Measurements from ENCODE around the gene TOE1.
"Not testable (repeated sequence)": the region's sequence is repeated elsewhere in the genome, so short reads cannot be mapped to it uniquely, and the experiment has no call there.

Gene TOE1

GRCh38 chr1:45339789-45340558, at the start of gene TOE1, which contains the start of gene MUTYH:
TOE1 (plus strand) TSS chr1:45340170; CDS start chr1:45340253, 83 bp downstream.
MUTYH (minus strand) TSS chr1:45340440; CDS start chr1:45334505, 5,935 bp downstream.
- peak; percentile 47 to 91 (median 83) for DNase-seq

- DNase-seq = not testable (repeated sequence)
These were observed 49.0 kb upstream of the TOE1 start for GRCh38 chr1:45291002-45291401.

GRCh38 chr1:45291716-45292115, 48.3 kb upstream of the TOE1 start:
- no peak for DNase-seq

GRCh38 chr1:45297666-45298356, 42.2 kb upstream of the TOE1 start:
- peak in 17 of 56 donors; percentile 3 to 48 (median 11) for DNase-seq

- no peak for DNase-seq
These were observed 40.7 kb upstream of the TOE1 start for GRCh38 chr1:45299296-45299695.

GRCh38 chr1:45299981-45300668, 39.8 kb upstream of the TOE1 start:
- DNase-seq = peak in 35 of 56 donors; percentile 5 to 61 (median 21)

- no peak for DNase-seq
These were observed 39.3 kb upstream of the TOE1 start for GRCh38 chr1:45300669-45300997.

GRCh38 chr1:45302505-45303150, 37.3 kb upstream of the TOE1 start:
- no peak for DNase-seq

- DNase-seq = peak; percentile 58 to 100 (median 97)
These were observed 36.3 kb upstream of the TOE1 start for GRCh38 chr1:45303520-45304310.

- DNase-seq = peak in 5 of 56 donors; percentile 7 to 44 (median 37)
These were observed 35.5 kb upstream of the TOE1 start for GRCh38 chr1:45304311-45305081.

- no peak for DNase-seq
These were observed 34.7 kb upstream of the TOE1 start for GRCh38 chr1:45305231-45305630.

GRCh38 chr1:45306319-45306718, 33.7 kb upstream of the TOE1 start:
- DNase-seq = no peak

GRCh38 chr1:45306905-45307304, 33.1 kb upstream of the TOE1 start:
- DNase-seq = no peak

GRCh38 chr1:45314266-45314665, 25.7 kb upstream of the TOE1 start:
- no peak for DNase-seq

GRCh38 chr1:45317166-45317565, 22.8 kb upstream of the TOE1 start:
- no peak for DNase-seq

GRCh38 chr1:45319761-45320160, 20.2 kb upstream of the TOE1 start:
- DNase-seq = no peak

- no peak for DNase-seq
These were observed 18.5 kb upstream of the TOE1 start for GRCh38 chr1:45321444-45321843.

- DNase-seq = no peak
These were observed 17.4 kb upstream of the TOE1 start for GRCh38 chr1:45322486-45323040.

- peak in 11 of 56 donors; percentile 6 to 32 (median 21) for DNase-seq
These were observed 14.0 kb upstream of the TOE1 start for GRCh38 chr1:45325851-45326506.
